HepG2 (cell line): ENCODE data around the gene KCNH6.

Experiments
- HMG20A ChIP-seq: IDR thresholded peaks from 2 replicates; pipeline ENCODE4 v1.6.1; 2016; ENCODE audit warnings: borderline replicate concordance
- KDM1A ChIP-seq: IDR thresholded peaks from 2 replicates; pipeline ENCODE4 v1.6.1; 2016; ENCODE audit warnings: missing compliant biosample characterization
- SOX5 ChIP-seq: IDR thresholded peaks from 2 replicates; pipeline ENCODE4 v1.6.1; 2016; ENCODE audit warnings: borderline replicate concordance
- ZBTB3 ChIP-seq: sonication (generic); formaldehyde crosslinking; IDR thresholded peaks from 2 replicates; pipeline ENCODE4 v1.4.0; 2020; ENCODE audit warnings: low read depth, mild to moderate bottlenecking, moderate library complexity, missing genetic modification reagents, borderline replicate concordance
- ZNF274 ChIP-seq: sonication (generic); formaldehyde crosslinking; IDR thresholded peaks from 2 replicates; pipeline ENCODE4 v1.5.1; 2020; ENCODE audit warnings: mild to moderate bottlenecking, missing genetic modification reagents
- TF ChIP-seq, protein P1 (sequence below): IDR thresholded peaks from 2 replicates; pipeline ENCODE4 v1.6.1; 2016

DNA sequence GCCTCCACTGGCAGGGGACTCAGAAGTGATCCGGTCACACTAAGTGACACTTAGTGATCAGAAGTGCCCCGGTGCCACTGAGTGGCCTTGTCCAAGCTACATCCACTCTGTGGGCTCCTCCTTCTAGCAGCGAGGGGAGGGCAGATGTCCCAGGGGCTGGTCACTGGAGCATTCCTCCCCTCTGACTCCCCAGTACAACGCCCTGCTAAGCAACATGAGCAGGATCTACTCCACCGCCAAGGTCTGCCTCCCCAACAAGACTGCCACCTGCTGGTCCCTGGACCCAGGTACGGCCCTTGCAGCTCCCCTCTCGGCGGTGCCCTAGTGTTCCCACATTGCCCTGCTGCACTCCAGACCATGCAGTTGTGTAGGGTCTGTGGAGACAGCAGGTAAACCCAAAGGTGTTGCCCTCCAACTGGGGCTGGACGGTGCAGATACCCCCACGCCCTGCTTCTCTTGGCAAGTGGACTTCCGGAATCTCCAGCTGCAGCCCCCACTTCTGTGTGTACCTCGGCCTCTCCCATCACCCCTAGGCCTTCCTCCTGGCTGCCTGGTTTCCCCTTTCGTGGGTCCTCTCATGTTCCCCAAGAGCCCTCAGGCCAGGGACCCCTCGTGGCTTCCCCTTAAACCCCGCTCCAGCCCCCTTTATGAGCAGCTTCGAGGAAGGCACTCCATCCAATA is 44.2 kb upstream of the KCNH6 start:
- TF ChIP-seq HMG20A (CRISPR knock-in tag) (no peak), ZBTB3 (CRISPR knock-in tag) (no peak), KDM1A (no peak), SOX5 (CRISPR knock-in tag) (no peak), ZNF274 (0 out of 2 replicates have a peak, but pooled peaks have one; percentile 22)
- TF ChIP-seq, protein P1, sequence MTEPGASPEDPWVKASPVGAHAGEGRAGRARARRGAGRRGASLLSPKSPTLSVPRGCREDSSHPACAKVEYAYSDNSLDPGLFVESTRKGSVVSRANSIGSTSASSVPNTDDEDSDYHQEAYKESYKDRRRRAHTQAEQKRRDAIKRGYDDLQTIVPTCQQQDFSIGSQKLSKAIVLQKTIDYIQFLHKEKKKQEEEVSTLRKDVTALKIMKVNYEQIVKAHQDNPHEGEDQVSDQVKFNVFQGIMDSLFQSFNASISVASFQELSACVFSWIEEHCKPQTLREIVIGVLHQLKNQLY (CRISPR knock-in tag) = no peak
